ENCODE results near the gene TYMP.

TYMP gene

GRCh38 chr22:50500452-50500851 is 29.4 kb downstream of the TYMP start:
- Histone ChIP-seq H3K27me3 (replicated peaks in 2 of 5; ENCODE audit: control insufficient read depth in 4 of 5, insufficient read depth in 5 of 5, low read length in 4 of 5) (no peaks in the 10 kb centered on the region), H3K9me3 (ENCODE audit: control extremely low read depth in 1 of 5, control insufficient read depth in 4 of 5, insufficient read depth in 2 of 5, low read depth in 1 of 5, low read length in 4 of 5) (no peaks in the 10 kb centered on the region), H3K27ac (ENCODE audit: insufficient read depth in 1 of 2, low read depth in 1 of 2, low read length in 2 of 2, poor library complexity in 1 of 2, severe bottlenecking in 2 of 2) (no peak overlapping the region), H3K4me3 (ENCODE audit: control insufficient read depth in 1 of 7, extremely low read depth in 1 of 7, insufficient read depth in 4 of 7, low read depth in 2 of 7, low read length in 6 of 7) (no peak overlapping the region), H3K4me1 (ENCODE audit: control extremely low read depth in 1 of 4, control insufficient read depth in 4 of 4, insufficient read depth in 4 of 4, low read length in 3 of 4) (peaks cover 0 to 9% (median 2%) of the 10 kb centered on the region in 4 experiments), H3K36me3 (ENCODE audit: control insufficient read depth in 4 of 4, insufficient read depth in 4 of 4, low read length in 3 of 4) (peaks cover 6 to 23% (median 15%) of the 10 kb centered on the region in 4 experiments)
- POLR2A ChIA-PET: no interaction called here
- DNase-seq: no peak
- CTCF ChIA-PET: interaction anchor here (0.9 to 8.2 kb wide), 4 partner anchors 11 to 44 kb away, joined by 3 to 63 read pairs (median 9); partner anchors contain the start of gene SCO2
- over 99% methylated on average over 11 of the region's 12 CpGs for WGBS (ENCODE audit: insufficient coverage)

- ChIA-PET CTCF (interaction anchor here (0.7 to 8.2 kb wide), 13 partner anchors 9 to 223 kb away, joined by 3 to 63 read pairs (median 4); partner anchors contain the start of genes LMF2, MIOX, SBF1 and SCO2), POLR2A (interaction anchor here (1.0 kb wide), 1 partner anchor 28 kb away, joined by 4 read pairs; no protein-coding TSS in a partner anchor)
- DNase-seq: peak; percentile 59 to 80 (median 69)
- H3K4me1 ChIP-seq (ENCODE audit: control extremely low read depth in 1 of 4, control insufficient read depth in 4 of 4, insufficient read depth in 4 of 4, low read length in 3 of 4): peaks cover 0 to 9% (median 2%) of the 10 kb centered on the region in 4 experiments
- peaks cover 0 to 10% (median 7%) of the 10 kb centered on the region in 4 experiments for H3K36me3 ChIP-seq (ENCODE audit: control insufficient read depth in 4 of 4, insufficient read depth in 4 of 4, low read length in 3 of 4)
- no peaks in the 10 kb centered on the region for H3K9me3 ChIP-seq (ENCODE audit: control extremely low read depth in 1 of 5, control insufficient read depth in 4 of 5, insufficient read depth in 2 of 5, low read depth in 1 of 5, low read length in 4 of 5)
- no peak overlapping the region for H3K4me3 ChIP-seq (ENCODE audit: control insufficient read depth in 1 of 7, extremely low read depth in 1 of 7, insufficient read depth in 4 of 7, low read depth in 2 of 7, low read length in 6 of 7)
- H3K27me3 ChIP-seq (replicated peaks in 2 of 5; ENCODE audit: control insufficient read depth in 4 of 5, insufficient read depth in 5 of 5, low read length in 4 of 5): no peaks in the 10 kb centered on the region
- WGBS (ENCODE audit: insufficient coverage): 30% methylated on average over 6 of the region's 13 CpGs
- H3K27ac ChIP-seq (ENCODE audit: insufficient read depth in 1 of 2, low read depth in 1 of 2, low read length in 2 of 2, poor library complexity in 1 of 2, severe bottlenecking in 2 of 2): no peak overlapping the region
These were observed 31.4 kb downstream of the TYMP start for GRCh38 chr22:50498322-50498890.

GRCh38 chr22:50497093-50497492 is 32.7 kb downstream of the TYMP start:
- Histone ChIP-seq H3K36me3 (ENCODE audit: control insufficient read depth in 4 of 4, insufficient read depth in 4 of 4, low read length in 3 of 4) (no peaks in the 10 kb centered on the region), H3K9me3 (ENCODE audit: control extremely low read depth in 1 of 5, control insufficient read depth in 4 of 5, insufficient read depth in 2 of 5, low read depth in 1 of 5, low read length in 4 of 5) (no peaks in the 10 kb centered on the region), H3K27ac (ENCODE audit: insufficient read depth in 1 of 2, low read depth in 1 of 2, low read length in 2 of 2, poor library complexity in 1 of 2, severe bottlenecking in 2 of 2) (no peak overlapping the region), H3K27me3 (replicated peaks in 2 of 5; ENCODE audit: control insufficient read depth in 4 of 5, insufficient read depth in 5 of 5, low read length in 4 of 5) (no peaks in the 10 kb centered on the region), H3K4me3 (ENCODE audit: control insufficient read depth in 1 of 7, extremely low read depth in 1 of 7, insufficient read depth in 4 of 7, low read depth in 2 of 7, low read length in 6 of 7) (no peak overlapping the region), H3K4me1 (ENCODE audit: control extremely low read depth in 1 of 4, control insufficient read depth in 4 of 4, insufficient read depth in 4 of 4, low read length in 3 of 4) (peaks cover 0 to 9% (median 2%) of the 10 kb centered on the region in 4 experiments)
- ChIA-PET POLR2A (no interaction called here), CTCF (interaction anchor here (0.6 to 8.2 kb wide), 16 partner anchors 12 to 366 kb away, joined by 3 to 63 read pairs (median 4); partner anchors contain the start of genes HDAC10, MIOX and SYCE3)
- 96% methylated on average over 5 of the region's 6 CpGs for WGBS (ENCODE audit: insufficient coverage)
- no peak for DNase-seq

GRCh38 chr22:50490531-50491308 is 39.1 kb downstream of the TYMP start:
- CTCF ChIA-PET: interaction anchor here (0.6 to 2.6 kb wide), 5 partner anchors 10 to 673 kb away, joined by 3 to 9 read pairs (median 4); no protein-coding TSS in a partner anchor
- no peak overlapping the region for H3K27ac ChIP-seq (ENCODE audit: insufficient read depth in 1 of 2, low read depth in 1 of 2, low read length in 2 of 2, poor library complexity in 1 of 2, severe bottlenecking in 2 of 2)
- POLR2A ChIA-PET: interaction anchor here (0.6 kb wide), 1 partner anchor 46 kb away, joined by 3 read pairs; no protein-coding TSS in a partner anchor
- H3K36me3 ChIP-seq (ENCODE audit: control insufficient read depth in 4 of 4, insufficient read depth in 4 of 4, low read length in 3 of 4): no peaks in the 10 kb centered on the region
- peaks cover 0 to 12% (median 10%) of the 10 kb centered on the region in 4 experiments for H3K4me1 ChIP-seq (ENCODE audit: control extremely low read depth in 1 of 4, control insufficient read depth in 4 of 4, insufficient read depth in 4 of 4, low read length in 3 of 4)
- no peaks in the 10 kb centered on the region for H3K27me3 ChIP-seq (replicated peaks in 2 of 5; ENCODE audit: control insufficient read depth in 4 of 5, insufficient read depth in 5 of 5, low read length in 4 of 5)
- DNase-seq: peak; percentile 31 to 69 (median 69)
- no peaks in the 10 kb centered on the region for H3K9me3 ChIP-seq (ENCODE audit: control extremely low read depth in 1 of 5, control insufficient read depth in 4 of 5, insufficient read depth in 2 of 5, low read depth in 1 of 5, low read length in 4 of 5)
- WGBS (ENCODE audit: insufficient coverage): 28% methylated on average over 23 of the region's 27 CpGs
- peak overlapping the region in 2 of 7 experiments; percentile 26 to 51 for H3K4me3 ChIP-seq (ENCODE audit: control insufficient read depth in 1 of 7, extremely low read depth in 1 of 7, insufficient read depth in 4 of 7, low read depth in 2 of 7, low read length in 6 of 7)

GRCh38 chr22:50489363-50490243 is 40.2 kb downstream of the TYMP start:
- DNase-seq: no peak
- H3K4me1 ChIP-seq (ENCODE audit: control extremely low read depth in 1 of 4, control insufficient read depth in 4 of 4, insufficient read depth in 4 of 4, low read length in 3 of 4): peaks cover 0 to 18% (median 14%) of the 10 kb centered on the region in 4 experiments
- ChIA-PET CTCF (interaction anchor here (1.2 to 1.6 kb wide), 2 partner anchors 12 to 17 kb away, joined by 3 to 4 read pairs; no protein-coding TSS in a partner anchor), POLR2A (no interaction called here)
- no peaks in the 10 kb centered on the region for H3K9me3 ChIP-seq (ENCODE audit: control extremely low read depth in 1 of 5, control insufficient read depth in 4 of 5, insufficient read depth in 2 of 5, low read depth in 1 of 5, low read length in 4 of 5)
- 95% methylated on average over 23 of the region's 31 CpGs for WGBS (ENCODE audit: insufficient coverage)
- H3K27ac ChIP-seq (ENCODE audit: insufficient read depth in 1 of 2, low read depth in 1 of 2, low read length in 2 of 2, poor library complexity in 1 of 2, severe bottlenecking in 2 of 2): no peak overlapping the region
- no peaks in the 10 kb centered on the region for H3K27me3 ChIP-seq (replicated peaks in 2 of 5; ENCODE audit: control insufficient read depth in 4 of 5, insufficient read depth in 5 of 5, low read length in 4 of 5)
- H3K4me3 ChIP-seq (ENCODE audit: control insufficient read depth in 1 of 7, extremely low read depth in 1 of 7, insufficient read depth in 4 of 7, low read depth in 2 of 7, low read length in 6 of 7): no peak overlapping the region
- no peaks in the 10 kb centered on the region for H3K36me3 ChIP-seq (ENCODE audit: control insufficient read depth in 4 of 4, insufficient read depth in 4 of 4, low read length in 3 of 4)

GRCh38 chr22:50488886-50489285 is 40.9 kb downstream of the TYMP start:
- Histone ChIP-seq H3K9me3 (ENCODE audit: control extremely low read depth in 1 of 5, control insufficient read depth in 4 of 5, insufficient read depth in 2 of 5, low read depth in 1 of 5, low read length in 4 of 5) (no peaks in the 10 kb centered on the region), H3K4me1 (ENCODE audit: control extremely low read depth in 1 of 4, control insufficient read depth in 4 of 4, insufficient read depth in 4 of 4, low read length in 3 of 4) (peaks cover 0 to 18% (median 14%) of the 10 kb centered on the region in 4 experiments), H3K27ac (ENCODE audit: insufficient read depth in 1 of 2, low read depth in 1 of 2, low read length in 2 of 2, poor library complexity in 1 of 2, severe bottlenecking in 2 of 2) (no peak overlapping the region), H3K4me3 (ENCODE audit: control insufficient read depth in 1 of 7, extremely low read depth in 1 of 7, insufficient read depth in 4 of 7, low read depth in 2 of 7, low read length in 6 of 7) (no peak overlapping the region), H3K36me3 (ENCODE audit: control insufficient read depth in 4 of 4, insufficient read depth in 4 of 4, low read length in 3 of 4) (no peaks in the 10 kb centered on the region), H3K27me3 (replicated peaks in 2 of 5; ENCODE audit: control insufficient read depth in 4 of 5, insufficient read depth in 5 of 5, low read length in 4 of 5) (no peaks in the 10 kb centered on the region)
- DNase-seq: no peak
- 86% methylated on average over 8 of the region's 19 CpGs for WGBS (ENCODE audit: insufficient coverage)
- POLR2A ChIA-PET: no interaction called here
- CTCF ChIA-PET: no interaction called here
